Coronary artery (tissue), 2 donors: ENCODE measurements around the gene CDIP1.

Source experiments
- DNase-seq: peaks from one replicate; pipeline ENCODE4 v3.0.0-alpha.2; 2017; ENCODE audit warnings: low spot score
- H3K27ac ChIP-seq, 2 donors: fragments of 200-600 bp; sonication (generic); one replicate each; pipeline ENCODE4 v1.5.1; 2016 to 2019
- H3K4me3 ChIP-seq: fragments of 200-600 bp; sonication (generic); 2 replicates; pipeline ENCODE4 v1.5.1; 2016; ENCODE audit warnings: mild to moderate bottlenecking, moderate library complexity
- TF ChIP-seq, protein P1 (sequence below): fragments of 200-600 bp; sonication (generic); IDR thresholded peaks from one replicate; pipeline ENCODE4 v1.5.1; 2019; ENCODE audit warnings: antibody characterized with exemption

Gene CDIP1

DNA sequence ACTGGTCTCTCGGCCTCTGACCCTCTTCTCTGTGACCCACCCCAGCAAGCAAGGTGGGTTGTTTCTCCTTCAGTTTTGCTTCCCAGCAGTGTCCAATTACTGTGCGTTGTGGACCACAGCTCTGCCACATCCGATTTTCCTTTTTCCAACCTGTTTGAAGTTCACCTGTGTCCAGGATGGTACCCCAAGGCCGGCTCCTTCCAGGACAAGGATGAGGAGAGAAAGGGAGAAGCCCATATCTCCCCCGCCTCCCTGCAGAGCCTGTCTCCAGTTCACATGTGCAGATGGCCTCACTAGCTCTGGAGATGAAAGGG is 77.7 kb downstream of the CDIP1 start:
- Histone ChIP-seq H3K27ac (no peak overlapping the region), H3K4me3 (no peak overlapping the region)
- TF ChIP-seq, protein P1, sequence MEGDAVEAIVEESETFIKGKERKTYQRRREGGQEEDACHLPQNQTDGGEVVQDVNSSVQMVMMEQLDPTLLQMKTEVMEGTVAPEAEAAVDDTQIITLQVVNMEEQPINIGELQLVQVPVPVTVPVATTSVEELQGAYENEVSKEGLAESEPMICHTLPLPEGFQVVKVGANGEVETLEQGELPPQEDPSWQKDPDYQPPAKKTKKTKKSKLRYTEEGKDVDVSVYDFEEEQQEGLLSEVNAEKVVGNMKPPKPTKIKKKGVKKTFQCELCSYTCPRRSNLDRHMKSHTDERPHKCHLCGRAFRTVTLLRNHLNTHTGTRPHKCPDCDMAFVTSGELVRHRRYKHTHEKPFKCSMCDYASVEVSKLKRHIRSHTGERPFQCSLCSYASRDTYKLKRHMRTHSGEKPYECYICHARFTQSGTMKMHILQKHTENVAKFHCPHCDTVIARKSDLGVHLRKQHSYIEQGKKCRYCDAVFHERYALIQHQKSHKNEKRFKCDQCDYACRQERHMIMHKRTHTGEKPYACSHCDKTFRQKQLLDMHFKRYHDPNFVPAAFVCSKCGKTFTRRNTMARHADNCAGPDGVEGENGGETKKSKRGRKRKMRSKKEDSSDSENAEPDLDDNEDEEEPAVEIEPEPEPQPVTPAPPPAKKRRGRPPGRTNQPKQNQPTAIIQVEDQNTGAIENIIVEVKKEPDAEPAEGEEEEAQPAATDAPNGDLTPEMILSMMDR: no peak
- no peak for DNase-seq
